Measurements from ENCODE around the gene FN3KRP.
A peak's percentile ranks its signal among the peaks of the same experiment; 100 is the strongest.

- TF ChIP-seq, protein P1, sequence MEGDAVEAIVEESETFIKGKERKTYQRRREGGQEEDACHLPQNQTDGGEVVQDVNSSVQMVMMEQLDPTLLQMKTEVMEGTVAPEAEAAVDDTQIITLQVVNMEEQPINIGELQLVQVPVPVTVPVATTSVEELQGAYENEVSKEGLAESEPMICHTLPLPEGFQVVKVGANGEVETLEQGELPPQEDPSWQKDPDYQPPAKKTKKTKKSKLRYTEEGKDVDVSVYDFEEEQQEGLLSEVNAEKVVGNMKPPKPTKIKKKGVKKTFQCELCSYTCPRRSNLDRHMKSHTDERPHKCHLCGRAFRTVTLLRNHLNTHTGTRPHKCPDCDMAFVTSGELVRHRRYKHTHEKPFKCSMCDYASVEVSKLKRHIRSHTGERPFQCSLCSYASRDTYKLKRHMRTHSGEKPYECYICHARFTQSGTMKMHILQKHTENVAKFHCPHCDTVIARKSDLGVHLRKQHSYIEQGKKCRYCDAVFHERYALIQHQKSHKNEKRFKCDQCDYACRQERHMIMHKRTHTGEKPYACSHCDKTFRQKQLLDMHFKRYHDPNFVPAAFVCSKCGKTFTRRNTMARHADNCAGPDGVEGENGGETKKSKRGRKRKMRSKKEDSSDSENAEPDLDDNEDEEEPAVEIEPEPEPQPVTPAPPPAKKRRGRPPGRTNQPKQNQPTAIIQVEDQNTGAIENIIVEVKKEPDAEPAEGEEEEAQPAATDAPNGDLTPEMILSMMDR (IDR thresholded peaks at IDR 0.05): peak in 1 of 4 experiments; percentile 5
- TF ChIP-seq POLR2AphosphoS5 (IDR thresholded peaks at IDR 0.05): peak; percentile 89
These were observed 35.3 kb downstream of the FN3KRP start, which contains the start of gene TBCD for GRCh38 chr17:82751571-82752370.
